ENCODE measurements around the gene KLHL21.
"Not testable (repeated sequence)": the region's sequence is repeated elsewhere in the genome, so short reads cannot be mapped to it uniquely, and the experiment has no call there.

KLHL21 gene, protein sequence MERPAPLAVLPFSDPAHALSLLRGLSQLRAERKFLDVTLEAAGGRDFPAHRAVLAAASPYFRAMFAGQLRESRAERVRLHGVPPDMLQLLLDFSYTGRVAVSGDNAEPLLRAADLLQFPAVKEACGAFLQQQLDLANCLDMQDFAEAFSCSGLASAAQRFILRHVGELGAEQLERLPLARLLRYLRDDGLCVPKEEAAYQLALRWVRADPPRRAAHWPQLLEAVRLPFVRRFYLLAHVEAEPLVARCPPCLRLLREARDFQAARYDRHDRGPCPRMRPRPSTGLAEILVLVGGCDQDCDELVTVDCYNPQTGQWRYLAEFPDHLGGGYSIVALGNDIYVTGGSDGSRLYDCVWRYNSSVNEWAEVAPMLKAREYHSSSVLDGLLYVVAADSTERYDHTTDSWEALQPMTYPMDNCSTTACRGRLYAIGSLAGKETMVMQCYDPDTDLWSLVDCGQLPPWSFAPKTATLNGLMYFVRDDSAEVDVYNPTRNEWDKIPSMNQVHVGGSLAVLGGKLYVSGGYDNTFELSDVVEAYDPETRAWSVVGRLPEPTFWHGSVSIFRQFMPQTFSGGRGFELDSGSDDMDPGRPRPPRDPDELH

DNA sequence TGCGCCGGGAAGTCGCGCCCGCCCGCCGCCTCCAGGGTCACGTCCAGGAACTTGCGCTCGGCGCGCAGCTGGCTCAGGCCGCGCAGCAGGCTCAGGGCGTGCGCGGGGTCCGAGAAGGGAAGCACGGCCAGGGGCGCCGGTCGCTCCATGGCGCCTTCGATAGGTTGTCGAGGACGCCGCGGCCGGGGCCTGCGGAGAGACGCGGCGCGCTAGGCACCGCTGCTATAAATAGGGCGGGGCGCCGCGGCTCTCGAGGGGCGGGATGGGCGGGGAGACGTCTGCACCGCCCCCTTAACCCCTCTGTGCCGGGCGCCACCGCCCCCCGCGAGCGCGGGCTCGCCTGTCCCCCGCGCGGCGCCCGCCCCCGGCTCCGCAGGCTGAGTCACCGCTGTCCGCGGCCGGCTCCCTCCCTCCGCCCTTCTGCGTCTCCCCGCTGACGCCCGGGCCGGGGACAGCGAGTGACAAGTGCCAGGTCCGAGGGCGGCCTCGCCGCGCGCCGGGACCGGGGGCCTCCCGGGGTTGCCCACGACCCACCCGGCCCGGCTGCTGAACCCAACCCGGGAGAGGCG, at the start of gene KLHL21:
TSS of gene KLHL21 (minus strand) at position 201 of the 569 bp plus-strand sequence. CDS start at position 149, 52 bp downstream.
- FAIRE-seq, result no peak
- DNase-seq (ENCODE audit: insufficient read length, low spot score), result peak; percentile 59
- TF ChIP-seq, protein P1, sequence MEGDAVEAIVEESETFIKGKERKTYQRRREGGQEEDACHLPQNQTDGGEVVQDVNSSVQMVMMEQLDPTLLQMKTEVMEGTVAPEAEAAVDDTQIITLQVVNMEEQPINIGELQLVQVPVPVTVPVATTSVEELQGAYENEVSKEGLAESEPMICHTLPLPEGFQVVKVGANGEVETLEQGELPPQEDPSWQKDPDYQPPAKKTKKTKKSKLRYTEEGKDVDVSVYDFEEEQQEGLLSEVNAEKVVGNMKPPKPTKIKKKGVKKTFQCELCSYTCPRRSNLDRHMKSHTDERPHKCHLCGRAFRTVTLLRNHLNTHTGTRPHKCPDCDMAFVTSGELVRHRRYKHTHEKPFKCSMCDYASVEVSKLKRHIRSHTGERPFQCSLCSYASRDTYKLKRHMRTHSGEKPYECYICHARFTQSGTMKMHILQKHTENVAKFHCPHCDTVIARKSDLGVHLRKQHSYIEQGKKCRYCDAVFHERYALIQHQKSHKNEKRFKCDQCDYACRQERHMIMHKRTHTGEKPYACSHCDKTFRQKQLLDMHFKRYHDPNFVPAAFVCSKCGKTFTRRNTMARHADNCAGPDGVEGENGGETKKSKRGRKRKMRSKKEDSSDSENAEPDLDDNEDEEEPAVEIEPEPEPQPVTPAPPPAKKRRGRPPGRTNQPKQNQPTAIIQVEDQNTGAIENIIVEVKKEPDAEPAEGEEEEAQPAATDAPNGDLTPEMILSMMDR (IDR thresholded peaks at IDR 0.05; ENCODE audit: insufficient read depth, missing control alignments), result no peak

DNA sequence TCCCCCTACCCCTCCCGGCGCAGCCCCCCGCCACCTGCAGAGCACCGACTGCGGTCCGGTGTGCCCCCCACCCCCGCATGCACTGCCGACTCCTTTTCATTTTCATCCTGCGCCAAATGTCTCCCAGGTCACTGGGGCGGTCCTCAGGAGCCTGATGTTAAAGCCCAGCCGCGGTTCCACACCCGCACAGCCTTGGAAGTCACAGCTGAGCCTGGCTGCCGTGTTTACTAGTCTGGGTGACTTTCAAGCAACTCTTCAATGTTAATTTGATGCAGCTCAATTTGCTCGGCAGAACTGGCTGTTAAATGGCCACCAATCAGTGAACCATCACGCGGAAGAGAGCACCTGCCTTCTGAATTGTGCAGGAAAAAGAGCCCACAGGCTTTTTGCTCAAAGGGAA, 49.2 kb upstream of the KLHL21 start:
- TF ChIP-seq, protein P1 (IDR thresholded peaks at IDR 0.05; ENCODE audit: insufficient read depth, missing control alignments), result no peak
- no peak for FAIRE-seq
- no peak for DNase-seq (ENCODE audit: insufficient read length, low spot score)

DNA sequence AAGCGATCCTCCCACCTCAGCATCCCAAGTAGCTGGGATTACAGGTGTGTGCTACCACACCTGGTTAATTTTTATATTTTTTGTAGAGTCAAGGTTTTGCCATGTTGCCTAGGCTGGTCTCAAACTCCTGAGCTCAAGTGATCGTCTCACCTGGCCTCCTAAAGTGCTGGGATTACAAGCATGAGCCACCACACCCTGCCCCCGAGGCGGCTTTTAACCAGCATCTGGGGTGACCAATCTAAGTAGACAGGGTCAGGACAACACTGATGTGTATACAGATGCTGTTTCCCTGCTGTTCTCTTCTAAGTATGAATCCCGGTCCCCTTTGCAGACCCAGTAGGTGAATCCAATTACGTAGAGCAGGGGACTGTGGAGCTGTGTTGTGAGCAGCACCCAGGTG, 45.9 kb upstream of the KLHL21 start:
- DNase-seq (ENCODE audit: insufficient read length, low spot score), result no peak
- FAIRE-seq, result no peak
- TF ChIP-seq, protein P1 (IDR thresholded peaks at IDR 0.05; ENCODE audit: insufficient read depth, missing control alignments), result no peak

DNA sequence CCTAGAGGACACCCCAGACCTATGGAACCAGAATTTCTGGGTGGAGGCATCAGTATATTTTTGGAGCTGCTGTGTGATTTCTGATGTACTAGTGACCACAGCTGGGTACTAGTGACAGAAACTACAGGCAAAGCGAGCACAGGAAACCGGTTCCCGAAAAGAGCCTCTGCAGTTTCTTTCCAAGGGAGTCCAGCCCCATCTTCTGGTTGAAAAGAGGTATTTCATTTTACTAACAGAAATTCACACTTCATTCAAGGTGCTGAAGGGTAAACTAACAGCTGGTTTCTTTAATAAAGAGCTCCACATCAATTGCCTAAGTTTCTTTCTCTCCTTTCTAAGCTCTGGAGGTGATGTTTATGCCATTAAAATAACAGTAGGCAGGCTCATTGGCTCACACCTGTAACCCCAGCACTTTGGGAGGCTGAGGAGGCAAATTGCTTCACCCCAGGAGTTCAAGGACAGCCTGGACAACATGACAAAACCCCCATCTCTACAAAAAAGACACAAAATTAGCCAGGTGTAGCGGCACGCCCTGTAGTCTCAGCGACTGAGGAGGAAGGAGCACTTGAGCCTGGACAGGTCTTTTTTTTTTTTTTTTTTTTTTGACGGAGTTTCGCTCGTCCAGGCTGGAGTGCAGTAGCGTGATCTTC, 44.0 kb upstream of the KLHL21 start:
- TF ChIP-seq, protein P1 (IDR thresholded peaks at IDR 0.05; ENCODE audit: insufficient read depth, missing control alignments), result peak; percentile 39
- no peak for DNase-seq (ENCODE audit: insufficient read length, low spot score)
- no peak for FAIRE-seq

DNA sequence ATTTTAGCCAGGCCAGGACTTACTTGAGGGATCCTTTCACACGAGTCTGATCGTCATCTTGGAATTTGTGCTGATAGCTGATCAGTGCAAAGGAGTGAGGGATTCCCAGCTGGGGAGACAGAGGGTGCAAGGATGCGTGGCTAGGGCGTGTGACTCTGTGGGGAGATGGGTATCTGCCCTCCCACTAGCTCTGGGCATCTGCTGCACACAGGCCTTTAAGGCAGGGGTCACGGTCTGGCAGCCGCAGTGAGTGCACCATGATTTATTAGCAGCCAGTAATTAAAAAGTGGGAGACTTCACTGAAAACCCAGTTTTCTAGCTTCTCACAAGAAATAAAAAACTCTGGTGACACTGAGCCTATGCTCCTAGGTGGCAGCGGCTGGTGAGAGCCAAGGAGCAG, 42.3 kb upstream of the KLHL21 start:
- FAIRE-seq (no peak), DNase-seq (ENCODE audit: insufficient read length, low spot score) (no peak)
- TF ChIP-seq, protein P1 (IDR thresholded peaks at IDR 0.05; ENCODE audit: insufficient read depth, missing control alignments), result no peak

DNA sequence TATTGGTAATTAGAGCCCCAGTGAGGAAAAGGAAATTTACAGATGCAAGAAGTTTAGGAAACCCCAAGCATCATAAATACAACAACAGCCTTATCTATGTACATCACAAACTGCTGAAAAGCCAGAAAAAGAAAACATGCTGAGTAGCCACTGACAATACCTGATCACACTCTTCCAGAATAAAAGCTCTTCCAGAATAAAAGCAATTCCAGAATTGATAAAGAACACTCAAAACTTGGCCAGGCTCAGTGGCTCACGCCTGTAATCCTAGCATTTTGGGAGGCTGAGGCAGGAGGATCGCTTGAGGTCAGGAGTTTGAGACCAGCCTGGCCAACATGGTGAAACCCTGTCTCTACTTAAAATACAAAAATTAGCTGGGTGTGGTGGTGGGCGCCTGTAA, 38.2 kb upstream of the KLHL21 start:
- DNase-seq (ENCODE audit: insufficient read length, low spot score); FAIRE-seq: not testable (repeated sequence)

DNA sequence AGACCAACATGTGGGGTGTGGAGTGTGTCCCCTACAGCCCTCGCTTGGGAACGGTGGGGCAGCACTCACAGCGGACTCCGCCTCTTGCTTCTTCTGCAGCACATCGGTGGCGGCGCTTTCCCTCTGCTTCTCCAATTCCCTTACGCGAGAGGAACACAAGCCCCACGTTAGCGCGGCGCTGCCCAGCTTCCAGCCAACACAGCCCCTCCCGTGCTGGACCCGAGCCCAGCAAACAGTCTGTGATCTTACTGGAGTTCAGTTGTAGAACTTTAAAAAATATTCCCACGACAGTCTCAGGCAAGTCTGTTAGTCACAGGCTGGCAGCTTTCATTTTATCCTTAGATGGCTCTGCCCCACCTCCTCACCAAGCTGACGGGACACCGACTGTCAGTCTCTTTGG, 35.6 kb upstream of the KLHL21 start:
- FAIRE-seq, result no peak
- no peak for DNase-seq (ENCODE audit: insufficient read length, low spot score)
- TF ChIP-seq, protein P1 (IDR thresholded peaks at IDR 0.05; ENCODE audit: insufficient read depth, missing control alignments), result no peak

Measured in D721Med (cell line).